ENCODE measurements around the gene UVRAG. TPM values are rescaled to one million over a fixed set of nuclear protein-coding genes. Genes with fewer than 3 reads are reported as not detected.

The UVRAG gene
- 9.2 to 11.6 TPM (median 10.1 TPM) in 5 replicates for total RNA-seq (2022; extraction: Qiagen RNA extraction; ENCODE audit: low read depth)

DNA sequence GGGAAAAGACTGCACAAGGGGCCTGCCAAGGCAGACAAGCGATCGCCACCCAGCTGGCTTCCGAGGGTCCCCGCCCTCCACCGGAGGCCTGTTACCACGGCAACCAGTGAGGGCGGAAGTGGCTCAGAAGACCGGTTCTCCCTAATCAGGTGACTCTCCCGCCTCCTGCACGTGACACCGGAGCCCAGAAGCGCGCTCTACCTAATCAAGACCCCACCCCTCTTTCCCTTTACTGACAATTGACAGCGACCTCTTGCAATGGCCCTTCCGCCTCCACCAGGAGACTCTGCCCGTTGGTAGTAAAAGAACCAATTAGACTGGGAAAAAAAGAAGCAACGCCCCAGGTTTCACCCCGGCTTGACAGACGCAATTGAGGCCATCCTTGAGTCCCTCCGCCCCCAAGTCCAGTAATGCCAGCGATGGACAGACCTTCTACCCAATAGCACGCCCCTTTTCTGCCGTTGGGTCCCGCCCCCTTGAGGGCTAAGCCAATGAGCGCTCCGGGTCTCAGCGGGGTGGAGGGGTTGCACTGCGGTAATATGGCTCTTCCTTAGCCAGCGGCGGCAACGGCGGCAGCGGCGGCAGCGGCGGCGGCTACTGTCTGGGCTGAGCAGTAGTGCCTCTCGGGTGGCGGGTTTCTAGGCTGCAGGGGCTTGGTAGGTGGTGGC, at the start of gene UVRAG:
Gene UVRAG, plus strand, starts transcription at position 534 of the 668 bp plus-strand sequence. CDS start 198 bp downstream, outside the sequence.

DNA sequence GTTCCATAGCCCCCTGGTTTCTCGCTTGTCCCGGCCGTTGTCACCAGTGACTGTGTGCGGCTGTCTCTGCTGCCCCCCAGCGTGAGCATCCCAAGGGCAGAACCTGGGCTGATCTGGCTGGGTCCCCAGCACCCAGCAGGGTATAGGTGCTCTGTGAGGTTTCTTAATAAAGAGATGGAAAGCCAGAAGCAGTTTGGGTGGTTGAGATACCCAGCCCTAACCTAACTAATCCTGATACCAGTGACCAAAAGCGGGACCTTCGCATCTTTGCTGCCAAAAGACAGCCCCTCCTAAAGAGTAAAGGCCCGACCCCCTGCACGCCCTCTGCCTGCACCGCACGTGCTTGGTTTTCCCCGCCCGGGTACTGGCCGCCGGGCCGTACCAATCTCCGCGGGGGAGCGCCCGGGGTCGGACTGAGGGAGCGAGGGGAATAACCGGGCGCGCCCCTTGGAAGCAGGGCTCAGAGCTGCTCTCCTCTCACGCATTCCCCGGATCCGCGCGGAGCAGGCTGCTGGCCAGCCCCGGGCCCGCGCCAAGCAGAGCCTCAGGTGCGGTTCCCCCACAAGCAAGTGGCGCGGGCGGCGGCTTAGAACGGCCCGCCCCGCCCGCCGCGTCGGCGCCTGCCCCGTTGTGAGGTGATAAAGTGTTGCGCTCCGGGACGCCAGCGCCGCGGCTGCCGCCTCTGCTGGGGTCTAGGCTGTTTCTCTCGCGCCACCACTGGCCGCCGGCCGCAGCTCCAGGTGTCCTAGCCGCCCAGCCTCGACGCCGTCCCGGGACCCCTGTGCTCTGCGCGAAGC, 46.7 kb upstream of the UVRAG start, which contains the start of gene DGAT2:
Gene DGAT2, plus strand, starts transcription at position 667 of the 797 bp plus-strand sequence. CDS start 214 bp downstream, outside the sequence.

Other genes starting within 250 kb of the UVRAG start
- gene MAP6, start 146.2 kb upstream of the UVRAG start, total RNA-seq (2022; extraction: Qiagen RNA extraction; ENCODE audit: low read depth), result 1.5 to 1.7 TPM (median 1.7 TPM) in 5 replicates
- gene MOGAT2, start 97.4 kb upstream of the UVRAG start, total RNA-seq (2022; extraction: Qiagen RNA extraction; ENCODE audit: low read depth), result not detected in 5 replicates
- gene DGAT2, start 46.4 kb upstream of the UVRAG start, total RNA-seq (2022; extraction: Qiagen RNA extraction; ENCODE audit: low read depth), result 2.0 to 2.7 TPM (median 2.0 TPM) in 5 replicates